Upper lobe of right lung (tissue), 1 donor: ENCODE results near the gene MCCD1. TPM values are rescaled to one million over a fixed set of nuclear protein-coding genes. Genes with fewer than 3 reads are reported as not detected.

Experiments
- ATAC-seq: fragments of 200-7000 bp; cut with Tn5 transposase; one replicate; pipeline ENCODE4 v1.9.1; 2020; ENCODE audit warnings: mild to moderate bottlenecking, moderate library complexity
- DNase-seq: peaks from one replicate; pipeline ENCODE4 v3.0.0-alpha.2; 2020
- H3K27ac ChIP-seq: fragments of 200-600 bp; one replicate; pipeline ENCODE4 v1.8.0; 2022
- H3K27me3 ChIP-seq: fragments of 200-600 bp; one replicate; pipeline ENCODE4 v1.8.0; 2022; ENCODE audit warnings: mild to moderate bottlenecking
- H3K36me3 ChIP-seq: fragments of 200-600 bp; one replicate; pipeline ENCODE4 v1.8.0; 2022
- H3K4me1 ChIP-seq: fragments of 200-600 bp; one replicate; pipeline ENCODE4 v1.8.0; 2022
- H3K4me3 ChIP-seq: fragments of 200-600 bp; one replicate; pipeline ENCODE4 v1.8.0; 2022; ENCODE audit warnings: mild to moderate bottlenecking
- H3K9me3 ChIP-seq: fragments of 200-600 bp; one replicate; pipeline ENCODE4 v1.8.0; 2022
- CTCF ChIP-seq: fragments of 200-600 bp; IDR thresholded peaks from one replicate; pipeline ENCODE4 v1.8.0; 2022; ENCODE audit warnings: antibody characterized with exemption
- intact Hi-C: fragments of 100-400 bp; cut with DNase I; formaldehyde crosslinking; loops from one replicate; pipeline ENCODE4 v1.11.0; 2022
- total RNA-seq: library from RNA; stranded (reverse); fragmentation: NEBNext Ultra II Directional; extraction: Animal tissue kit (Norgen Biotek cat#: 25700); gene quantifications from one replicate; pipeline ENCODE4 v1.2.1, GENCODE V29; 2021
- donor health status: DM: no; HTN: yes; CAD: no; lungs with severe emphysema.

The MCCD1 gene
- total RNA-seq, 1 donor from 2014 or later: not detected

GRCh38 chr6:31538805-31539400 lies 10.1 kb downstream of the MCCD1 start:
- peaks cover 68% of the 10 kb centered on the region for H3K36me3 ChIP-seq
- no peak for ATAC-seq
- no peak for TF ChIP-seq CTCF
- no peaks in the 10 kb centered on the region for H3K27me3 ChIP-seq
- peaks cover 29% of the 10 kb centered on the region for H3K4me1 ChIP-seq
- peak overlapping the region; percentile 6 for H3K4me3 ChIP-seq
- intact Hi-C loops: no loop called here
- no peak overlapping the region for H3K27ac ChIP-seq
- DNase-seq: no peak
- H3K9me3 ChIP-seq: no peaks in the 10 kb centered on the region

GRCh38 chr6:31540640-31541039 lies 11.9 kb downstream of the MCCD1 start:
- peak overlapping the region; percentile 93 for H3K27ac ChIP-seq
- no peaks in the 10 kb centered on the region for H3K27me3 ChIP-seq
- intact Hi-C loops: no loop called here
- no peak for TF ChIP-seq CTCF
- ATAC-seq (no peak), DNase-seq (no peak)
- peaks cover 51% of the 10 kb centered on the region for H3K36me3 ChIP-seq
- peak overlapping the region; percentile 72 for H3K4me3 ChIP-seq
- peaks cover 29% of the 10 kb centered on the region for H3K4me1 ChIP-seq
- no peaks in the 10 kb centered on the region for H3K9me3 ChIP-seq

GRCh38 chr6:31541059-31541657 lies 12.4 kb downstream of the MCCD1 start:
- Histone ChIP-seq H3K27ac (peak overlapping the region; percentile 93), H3K4me3 (peak overlapping the region; percentile 72), H3K27me3 (no peaks in the 10 kb centered on the region), H3K4me1 (peaks cover 29% of the 10 kb centered on the region), H3K36me3 (peaks cover 45% of the 10 kb centered on the region), H3K9me3 (no peaks in the 10 kb centered on the region)
- TF ChIP-seq CTCF: no peak
- intact Hi-C loops: no loop called here
- DNase-seq (no peak), ATAC-seq (peak; percentile 49)

- H3K27me3 ChIP-seq: no peaks in the 10 kb centered on the region
- intact Hi-C loops: no loop called here
- peaks cover 29% of the 10 kb centered on the region for H3K4me1 ChIP-seq
- peak within 1 kb of the TSS; percentile 72 for H3K4me3 ChIP-seq
- ATAC-seq (peak; percentile 91), DNase-seq (peak; percentile 97)
- H3K27ac ChIP-seq: peak within 1 kb of the TSS; percentile 93
- no peak for TF ChIP-seq CTCF
- no peaks in the 10 kb centered on the region for H3K9me3 ChIP-seq
- H3K36me3 ChIP-seq: peaks cover 38% of the 10 kb centered on the region
These were observed 13.1 kb downstream of the MCCD1 start, which contains the start of gene DDX39B for GRCh38 chr6:31541658-31542521. TSS of gene DDX39B (minus strand) at chr6:31542003. CDS start at chr6:31540532, 1,471 bp downstream.

- Histone ChIP-seq H3K4me1 (peaks cover 38% of the 10 kb centered on the region), H3K9me3 (no peaks in the 10 kb centered on the region), H3K4me3 (no peak overlapping the region), H3K27me3 (no peaks in the 10 kb centered on the region), H3K36me3 (peaks cover 21% of the 10 kb centered on the region), H3K27ac (no peak overlapping the region)
- intact Hi-C loops: no loop called here
- ATAC-seq: no peak
- no peak for TF ChIP-seq CTCF
- DNase-seq: no peak
These were observed 14.9 kb downstream of the MCCD1 start for GRCh38 chr6:31543639-31544038.
